PC-9 (cell line): ENCODE measurements around the gene EPS15.

ENCODE experiments used
- EZH2 ChIP-seq: fragments of 200-600 bp; sonication (generic); IDR thresholded peaks from 2 replicates; pipeline ENCODE4 v1.8.0; 2017; ENCODE audit warnings: antibody characterized with exemption, low read depth
- TF ChIP-seq, protein P1 (sequence below): fragments of 200-600 bp; sonication (generic); conservative IDR thresholded peaks from 2 replicates; pipeline ENCODE4 v1.6.1; 2017; ENCODE audit warnings: mixed run types, antibody characterized with exemption, mild to moderate bottlenecking, moderate library complexity

DNA sequence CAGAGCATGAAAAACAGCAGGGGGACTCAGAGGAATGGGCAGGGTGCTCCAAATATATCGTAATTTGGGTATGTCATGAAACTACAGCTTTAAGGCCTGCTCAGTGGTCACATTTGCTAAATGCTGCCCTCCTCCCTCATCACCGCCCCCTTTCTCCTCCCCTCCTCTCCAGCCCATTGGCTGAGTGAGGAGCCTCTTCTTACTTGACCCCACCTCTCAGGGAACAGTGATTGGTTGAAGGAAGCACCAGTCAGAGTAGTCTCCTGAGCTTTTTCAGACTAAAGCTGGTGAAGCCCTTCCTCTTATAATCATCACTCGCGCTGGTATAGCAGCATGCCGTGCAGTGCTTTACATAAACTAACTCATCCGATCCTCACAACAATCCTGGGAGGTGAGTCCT lies 178.7 kb downstream of the EPS15 start:
- TF ChIP-seq EZH2 = no peak
- TF ChIP-seq, protein P1, sequence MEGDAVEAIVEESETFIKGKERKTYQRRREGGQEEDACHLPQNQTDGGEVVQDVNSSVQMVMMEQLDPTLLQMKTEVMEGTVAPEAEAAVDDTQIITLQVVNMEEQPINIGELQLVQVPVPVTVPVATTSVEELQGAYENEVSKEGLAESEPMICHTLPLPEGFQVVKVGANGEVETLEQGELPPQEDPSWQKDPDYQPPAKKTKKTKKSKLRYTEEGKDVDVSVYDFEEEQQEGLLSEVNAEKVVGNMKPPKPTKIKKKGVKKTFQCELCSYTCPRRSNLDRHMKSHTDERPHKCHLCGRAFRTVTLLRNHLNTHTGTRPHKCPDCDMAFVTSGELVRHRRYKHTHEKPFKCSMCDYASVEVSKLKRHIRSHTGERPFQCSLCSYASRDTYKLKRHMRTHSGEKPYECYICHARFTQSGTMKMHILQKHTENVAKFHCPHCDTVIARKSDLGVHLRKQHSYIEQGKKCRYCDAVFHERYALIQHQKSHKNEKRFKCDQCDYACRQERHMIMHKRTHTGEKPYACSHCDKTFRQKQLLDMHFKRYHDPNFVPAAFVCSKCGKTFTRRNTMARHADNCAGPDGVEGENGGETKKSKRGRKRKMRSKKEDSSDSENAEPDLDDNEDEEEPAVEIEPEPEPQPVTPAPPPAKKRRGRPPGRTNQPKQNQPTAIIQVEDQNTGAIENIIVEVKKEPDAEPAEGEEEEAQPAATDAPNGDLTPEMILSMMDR = no peak
